Fibroblast of skin of left quadriceps (primary cell): Measurements from ENCODE around the gene TIMP1.

Source experiments
- DNase-seq, 2 experiments: peaks; one replicate each; pipeline ENCODE4 v3.0.0-alpha.2; 2013; ENCODE audit warnings: low read depth in 2 of 2

The TIMP1 gene

GRCh38 chrX:47634871-47635575, 52.8 kb downstream of the TIMP1 start:
- DNase-seq: no peak
